Measurements from ENCODE around the gene FAM120B.
A peak's percentile ranks its signal among the peaks of the same experiment; 100 is the strongest.
"Not testable (repeated sequence)": the region's sequence is repeated elsewhere in the genome, so short reads cannot be mapped to it uniquely, and the experiment has no call there.

Gene FAM120B

DNA sequence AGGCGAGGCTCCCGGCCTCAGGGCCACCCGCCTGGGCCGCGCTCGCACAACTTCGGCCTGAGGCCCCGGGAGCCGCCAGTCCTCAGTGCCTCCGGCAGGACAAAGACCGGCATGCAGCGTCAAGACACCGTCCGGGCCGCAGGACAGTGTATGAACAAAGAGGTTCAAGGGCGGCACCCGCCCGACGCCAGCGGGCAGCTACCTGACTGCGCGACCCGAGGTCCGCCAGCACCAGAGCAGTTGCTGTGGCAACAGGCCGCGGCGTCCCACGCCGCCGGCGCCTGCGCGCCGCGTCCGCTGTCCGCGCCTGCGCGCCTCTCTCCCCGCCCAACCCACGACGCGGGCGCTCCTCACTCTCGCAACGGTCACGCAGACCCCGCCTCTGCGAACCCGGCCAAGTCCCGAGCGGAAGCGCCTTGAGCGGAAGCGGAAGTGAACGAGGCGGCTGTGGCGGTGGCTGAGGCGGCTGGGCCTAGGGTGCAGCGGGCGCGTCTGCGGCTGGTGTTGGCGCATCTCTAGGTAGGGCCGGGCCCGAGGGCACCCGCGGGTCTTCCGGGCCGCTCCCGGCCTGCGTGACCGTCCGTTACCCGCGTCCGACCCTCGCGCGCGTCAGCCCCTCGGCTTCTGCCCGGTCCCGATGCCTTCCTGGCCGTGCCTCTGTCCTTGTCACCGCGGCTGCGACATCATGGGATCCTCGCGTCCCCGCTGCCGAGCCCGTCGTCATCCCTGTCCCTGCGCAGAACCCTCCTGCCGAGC is at the start of gene FAM120B:
Gene FAM120B (plus strand): TSS at position 435 of the 756 bp plus-strand sequence. CDS start 10,633 bp downstream, outside the sequence.
- DNase-seq, result peak; percentile 86

DNA sequence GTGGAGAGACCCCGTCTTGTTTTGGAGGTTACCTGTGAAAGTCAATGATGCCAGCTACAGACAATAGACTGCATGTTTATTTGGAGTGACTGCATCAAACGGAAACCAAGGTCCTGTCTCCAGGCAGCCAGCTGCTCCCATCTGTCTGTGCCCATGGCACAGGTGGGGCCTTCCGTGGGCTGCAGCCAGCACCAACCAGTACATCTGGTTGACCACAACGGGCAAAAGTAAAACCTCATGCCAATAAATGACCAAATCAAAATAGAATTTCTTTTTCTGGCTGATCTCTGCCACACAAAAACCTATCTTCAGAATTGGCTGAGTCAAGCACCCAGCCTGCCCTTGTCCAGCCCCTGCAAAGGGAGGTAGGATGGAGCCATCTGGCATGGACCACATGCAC is 49.2 kb upstream of the FAM120B start:
- no peak for DNase-seq

DNA sequence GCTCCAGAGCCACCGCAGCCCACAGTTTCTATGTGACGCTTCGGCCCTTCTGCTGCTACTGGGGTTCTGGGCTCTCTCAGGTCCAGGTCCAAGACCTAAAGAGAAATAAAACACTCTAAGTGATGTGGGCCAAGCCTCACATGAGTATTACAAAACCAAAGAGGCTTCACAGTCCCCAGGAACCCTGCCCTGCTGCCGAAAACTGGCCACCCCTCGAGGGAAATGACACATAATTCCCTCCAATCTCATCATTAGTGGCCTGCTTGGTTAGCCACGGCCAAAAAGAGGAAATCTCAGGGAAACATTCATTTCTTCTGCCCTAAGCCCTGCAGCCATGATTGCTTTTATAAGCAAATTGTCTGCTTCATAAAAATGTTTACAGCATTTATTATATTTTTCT is 48.2 kb upstream of the FAM120B start:
- DNase-seq, result no peak

DNA sequence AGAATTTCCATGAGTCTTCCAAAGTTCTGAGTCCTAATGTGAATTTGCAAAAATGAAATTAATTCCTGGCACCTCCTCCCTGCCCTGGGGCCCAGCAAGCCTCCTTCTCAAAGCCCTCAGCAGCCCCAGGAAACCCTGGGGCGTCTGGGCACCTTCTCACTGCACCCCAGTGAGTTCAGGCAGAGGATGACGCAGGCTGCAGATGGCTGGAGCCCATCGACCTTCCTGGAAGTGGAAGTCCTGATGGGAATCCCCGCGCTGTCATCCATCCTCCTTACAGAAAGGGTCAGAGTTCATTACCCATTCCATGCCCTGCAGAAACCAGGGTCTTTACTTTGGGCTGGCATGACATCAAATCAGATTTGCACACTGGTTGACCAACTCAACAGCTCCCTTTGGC is 47.3 kb upstream of the FAM120B start:
- no peak for DNase-seq

- no peak for DNase-seq
These were observed 45.9 kb upstream of the FAM120B start for GRCh38 chr6:170260686-170261085.

DNA sequence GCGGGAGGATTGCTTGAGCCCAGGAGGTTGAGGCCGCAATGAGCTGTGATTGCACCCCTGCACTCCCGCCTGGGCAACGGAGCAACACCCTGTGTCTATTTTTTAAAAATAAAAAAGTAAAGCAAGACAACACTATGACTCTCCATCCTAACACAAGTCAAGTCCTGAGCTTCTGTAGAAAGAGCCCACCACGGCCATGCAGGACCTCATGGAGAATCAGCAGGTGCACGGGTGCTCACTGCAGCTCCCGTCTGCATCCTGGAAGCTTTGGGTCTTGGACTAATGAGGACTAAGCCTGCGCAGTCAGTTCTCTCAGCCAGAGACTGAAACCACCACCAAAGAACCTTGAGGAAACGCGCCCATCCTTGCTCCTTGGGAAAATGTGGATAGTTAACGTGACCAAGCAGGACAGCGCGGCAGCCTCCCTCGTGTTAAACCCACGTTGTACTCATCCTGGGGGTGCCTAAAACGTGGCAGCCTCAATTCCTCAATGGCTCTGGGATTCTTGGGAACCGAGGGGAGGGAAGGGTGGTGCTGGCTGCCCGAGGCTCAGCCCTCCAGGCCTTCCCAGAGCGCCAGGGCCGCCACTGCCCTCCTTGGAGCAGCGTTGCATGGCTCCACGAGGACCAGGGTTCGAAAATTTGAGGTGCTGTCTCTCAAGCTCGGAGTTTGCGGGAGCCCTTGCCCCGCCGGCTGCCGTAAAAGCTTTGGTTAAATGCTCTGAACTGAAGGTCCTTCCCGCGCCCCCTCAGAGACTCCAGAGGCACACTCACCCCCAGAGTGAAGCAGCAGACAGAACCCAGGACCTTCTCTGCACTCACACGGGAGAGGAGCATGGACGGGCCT is 44.7 kb upstream of the FAM120B start:
- DNase-seq, result no peak

DNA sequence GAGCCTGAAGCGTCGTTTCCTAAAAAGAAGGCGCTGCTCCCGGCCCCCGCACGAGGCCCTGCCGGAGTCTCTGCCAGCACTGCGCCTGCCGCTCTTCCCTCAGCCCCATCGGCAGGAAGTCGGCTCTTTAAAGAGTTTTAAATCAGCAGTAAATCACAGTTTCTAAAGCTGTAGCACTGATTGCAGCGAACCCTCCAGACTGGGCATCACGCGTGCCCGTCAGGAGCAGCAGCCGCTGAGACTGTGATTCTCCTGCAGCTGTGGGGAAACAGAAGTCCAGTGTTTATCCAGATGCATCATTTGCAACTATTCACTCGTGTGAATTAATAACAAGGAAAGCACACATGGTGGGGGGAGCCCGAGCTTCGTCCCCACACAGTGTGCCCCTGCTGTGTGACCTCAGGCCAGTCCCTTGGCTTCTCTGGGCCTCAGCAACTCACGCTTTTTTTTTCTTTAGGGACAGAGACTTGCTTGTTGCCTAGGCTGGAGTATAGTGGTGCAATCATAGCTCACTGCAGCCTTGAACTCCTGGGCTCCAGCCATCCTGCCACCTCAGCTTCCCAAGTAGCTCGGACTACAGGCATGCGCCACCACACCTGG is 44.0 kb upstream of the FAM120B start:
- no peak for DNase-seq

DNA sequence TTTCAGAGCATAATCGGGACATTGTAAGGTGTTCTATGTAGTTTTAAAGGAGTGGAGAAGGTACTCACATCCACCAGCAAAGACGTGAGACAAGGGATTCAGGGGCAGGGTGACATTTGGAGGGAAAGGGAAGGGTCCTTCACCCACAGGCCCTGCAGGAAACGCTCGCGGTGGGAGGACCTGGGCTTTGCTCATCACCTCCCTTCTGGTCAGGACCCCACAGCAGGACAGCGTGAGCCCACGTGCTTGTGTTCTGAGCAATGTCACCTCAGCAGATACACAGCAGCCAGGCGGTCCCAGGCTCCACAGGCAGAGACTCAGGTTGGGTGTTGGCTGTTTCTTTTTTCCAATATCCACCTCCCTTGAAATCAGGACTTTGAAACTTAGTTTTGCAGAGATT is 43.1 kb upstream of the FAM120B start:
- DNase-seq, result no peak

DNA sequence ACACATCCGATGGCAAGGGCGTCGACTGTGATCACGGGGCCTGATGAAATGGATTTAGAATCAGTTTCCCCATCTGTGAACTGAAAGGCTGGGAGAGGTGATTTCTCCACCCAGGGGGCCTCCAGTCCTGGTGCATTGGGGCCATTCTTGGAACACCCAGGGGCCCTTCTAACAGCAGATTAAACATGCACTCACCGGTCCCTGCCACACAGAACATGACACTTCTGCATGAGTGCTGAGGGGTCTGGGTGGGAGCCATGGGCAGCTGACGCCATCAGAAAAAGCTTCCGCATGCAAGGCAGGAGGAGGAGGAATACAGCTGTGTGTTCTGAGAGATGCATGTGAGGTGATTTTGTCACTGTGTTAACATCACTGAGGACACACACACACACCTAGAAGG is 42.5 kb upstream of the FAM120B start:
- no peak for DNase-seq

DNA sequence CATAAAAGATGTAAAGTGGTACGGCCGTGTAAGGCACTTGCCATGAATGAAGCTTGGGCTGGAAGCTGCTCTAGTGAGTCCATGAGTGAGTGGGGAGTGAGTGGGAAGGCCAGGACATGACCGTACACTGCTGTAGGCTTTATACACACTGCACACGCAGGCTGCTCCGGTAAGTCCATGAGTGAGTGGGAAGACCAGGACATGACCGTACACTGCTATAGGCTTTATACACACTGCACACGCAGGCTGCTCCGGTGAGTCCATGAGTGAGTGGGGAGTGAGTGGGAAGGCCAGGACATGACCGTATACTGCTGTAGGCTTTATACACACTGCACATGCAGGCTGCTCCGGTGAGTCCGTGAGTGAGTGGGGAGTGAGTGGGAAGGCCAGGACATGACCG is 41.9 kb upstream of the FAM120B start:
- not testable (repeated sequence) for DNase-seq

DNA sequence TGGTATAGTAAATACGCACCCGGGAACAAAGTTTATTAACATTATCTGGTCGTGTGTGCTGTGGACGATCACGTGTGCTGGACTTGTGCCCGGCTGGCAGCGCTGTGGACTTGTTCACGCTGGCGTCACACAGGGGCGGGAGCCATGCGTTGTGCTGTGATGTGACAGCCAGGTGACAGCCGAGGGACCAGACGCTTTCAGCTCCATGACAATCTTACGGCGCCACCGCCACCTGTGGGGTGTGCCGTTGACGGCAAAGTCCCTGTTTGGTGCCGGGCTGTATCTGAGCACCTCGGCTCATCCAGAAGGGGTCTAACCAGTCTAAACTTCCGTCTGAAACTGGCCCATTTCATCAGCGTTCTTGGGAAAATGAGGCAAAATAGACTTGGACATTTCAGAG is 40.9 kb upstream of the FAM120B start:
- DNase-seq, result no peak

GRCh38 chr6:170266061-170266825 is 40.3 kb upstream of the FAM120B start:
- no peak for DNase-seq

DNA sequence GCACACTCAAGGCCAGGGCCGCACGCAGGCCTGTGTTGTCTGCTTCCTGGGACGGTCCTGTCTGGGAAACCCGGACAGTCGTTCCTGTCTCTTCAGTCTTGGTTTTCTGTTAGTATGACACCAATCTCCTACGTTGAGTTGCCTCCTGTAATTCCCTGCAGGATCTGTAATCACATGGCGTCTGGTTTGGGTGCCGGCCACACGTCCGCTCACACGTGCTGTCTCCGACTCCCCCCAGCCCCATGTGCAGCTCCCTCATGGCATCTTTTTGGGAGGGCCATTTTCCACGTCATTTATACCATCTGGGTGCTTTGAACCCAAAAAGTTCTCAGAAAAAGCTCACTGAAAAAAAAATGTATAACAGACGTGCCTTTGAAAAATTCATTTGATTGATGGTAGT is 38.9 kb upstream of the FAM120B start:
- no peak for DNase-seq

DNA sequence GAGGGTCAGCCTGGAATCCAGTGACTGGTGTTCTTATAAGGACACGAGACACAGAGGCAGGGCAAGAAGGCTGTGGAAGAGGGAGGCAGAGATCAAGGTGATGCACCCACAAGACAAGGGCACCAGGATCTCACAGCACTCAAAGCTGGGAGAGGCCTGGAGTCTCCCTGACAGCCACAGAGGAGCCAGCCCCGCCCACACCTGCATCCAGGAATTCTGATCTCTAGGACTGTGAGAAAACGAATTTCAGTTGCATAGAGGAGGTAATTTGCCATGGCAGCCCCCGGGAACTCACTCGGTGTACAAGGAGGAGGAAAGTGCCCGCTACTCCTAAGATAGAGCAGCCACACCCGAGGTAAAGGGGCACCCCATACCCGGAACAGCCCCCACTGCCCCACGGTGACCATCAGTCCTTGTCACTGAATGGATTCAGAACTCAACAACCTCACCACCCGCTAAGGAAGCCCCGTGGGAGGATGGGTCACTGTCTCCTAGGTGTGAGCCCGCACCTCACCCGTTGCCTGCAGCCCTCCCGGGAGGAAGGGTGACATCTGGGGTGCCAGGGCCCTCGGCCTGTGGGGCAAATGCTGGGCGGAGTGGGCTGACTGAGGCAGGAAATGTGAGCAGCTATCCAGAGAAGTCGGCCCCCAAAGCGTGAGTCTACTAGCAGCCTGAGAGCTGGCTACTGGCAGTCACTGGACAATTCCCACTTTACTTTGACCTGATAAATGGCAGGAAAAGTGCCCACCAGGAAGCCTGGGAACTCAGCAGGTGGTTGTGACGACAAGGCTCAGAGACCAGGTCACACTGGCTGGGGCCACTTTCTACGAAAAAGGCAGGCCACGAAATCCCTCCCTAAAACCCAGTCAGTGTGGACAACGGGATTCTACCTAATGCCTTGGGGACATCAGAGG is 38.1 kb upstream of the FAM120B start:
- DNase-seq, result no peak

DNA sequence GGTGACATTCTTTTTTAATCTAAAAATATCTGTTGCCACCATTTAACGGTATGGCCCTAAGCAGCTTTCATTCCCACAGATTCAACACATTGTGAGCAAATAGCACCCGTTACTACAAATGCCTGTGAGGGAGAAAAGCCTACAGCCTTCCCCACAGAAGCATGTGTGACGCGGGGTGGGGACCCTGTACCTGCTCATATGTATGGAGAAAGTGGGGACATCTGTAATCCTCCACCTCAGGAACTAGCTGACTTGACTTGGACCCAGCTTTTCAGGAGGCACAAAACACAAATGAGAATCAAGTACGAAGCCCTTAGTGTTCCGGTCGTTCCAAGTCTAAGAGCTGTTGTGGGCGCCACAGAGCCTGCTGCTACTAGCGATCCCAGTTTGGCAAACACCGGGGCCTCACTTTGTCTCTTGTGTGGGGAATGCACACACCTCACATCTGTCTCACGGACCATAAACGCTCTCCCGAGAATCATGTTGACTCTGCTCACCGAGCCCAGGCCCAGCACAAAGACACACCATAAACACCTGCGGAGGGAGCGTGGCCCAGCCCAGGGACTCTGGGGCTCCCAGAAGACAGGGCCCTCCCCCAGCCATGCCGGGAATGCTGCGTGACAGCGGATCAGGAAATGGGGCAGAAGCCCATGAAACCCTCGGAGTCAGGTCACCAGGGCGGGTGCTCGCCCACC is 37.3 kb upstream of the FAM120B start:
- DNase-seq, result no peak

DNA sequence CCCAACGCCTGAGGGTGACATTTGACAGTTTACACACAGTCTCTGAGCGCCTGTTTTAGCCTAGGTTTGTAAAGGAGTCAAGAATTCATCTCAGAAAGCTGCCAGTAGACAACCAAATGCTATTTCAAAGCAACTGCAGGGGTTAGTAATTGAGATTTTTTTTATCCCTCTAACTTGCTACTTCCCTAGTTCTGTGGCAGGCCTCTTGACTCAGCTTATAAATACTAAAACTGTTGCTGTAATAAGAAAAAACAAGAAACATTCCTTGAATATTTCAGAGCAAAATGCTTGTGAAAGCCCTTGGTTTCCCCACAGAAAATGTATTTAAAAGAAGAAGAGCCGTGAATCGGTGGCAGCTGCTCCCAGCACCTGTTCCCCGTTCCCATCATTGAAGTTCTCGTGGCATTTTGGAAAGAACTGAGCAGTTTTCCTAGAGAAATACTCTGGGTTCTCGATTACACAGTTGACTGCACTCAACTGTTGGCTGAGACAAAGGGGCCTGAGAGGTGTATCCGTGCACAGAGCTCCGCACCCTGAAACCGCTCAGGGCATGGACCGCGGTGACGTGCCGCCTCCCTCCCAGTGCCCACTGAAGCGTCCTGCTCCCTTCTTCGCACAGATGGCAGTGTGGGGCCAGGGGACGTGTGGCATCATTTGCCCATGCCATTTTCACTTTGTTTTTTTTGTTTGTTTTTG is 36.6 kb upstream of the FAM120B start:
- DNase-seq, result no peak

GRCh38 chr6:170270984-170271593 is 35.5 kb upstream of the FAM120B start:
- DNase-seq, result no peak

DNA sequence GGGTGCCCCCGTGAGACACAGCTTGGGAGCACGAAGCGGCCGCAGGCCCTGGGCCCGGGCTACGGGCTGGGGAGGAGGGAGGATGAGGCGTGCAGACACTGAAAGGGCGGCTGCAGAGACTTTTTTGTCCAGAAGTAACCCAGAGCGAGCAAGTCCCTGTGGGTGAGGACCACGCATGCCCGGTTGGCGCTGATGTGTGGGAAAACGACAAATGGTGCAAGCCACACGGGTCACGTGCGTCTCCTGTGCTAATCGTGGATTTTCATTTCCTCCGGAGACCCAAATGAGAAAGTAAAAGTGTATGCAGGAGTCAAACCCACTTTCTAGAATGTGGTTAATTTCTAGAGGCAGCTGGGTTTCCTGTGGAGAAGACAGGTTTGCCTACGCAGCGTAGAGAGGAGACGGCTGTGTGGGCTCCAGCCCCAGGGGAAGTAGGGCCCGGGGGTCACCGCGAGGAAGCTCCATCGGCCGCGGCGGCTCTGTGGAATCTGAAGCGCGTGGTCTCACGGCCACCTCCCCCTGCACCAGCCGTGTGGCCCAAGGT is 34.7 kb upstream of the FAM120B start:
- no peak for DNase-seq

GRCh38 chr6:170272341-170273065 is 34.1 kb upstream of the FAM120B start:
- DNase-seq, result no peak

Measured in GOT3 (cell line).